Astrocyte (in vitro differentiated cells and primary cell): ENCODE measurements around the gene PPP1R1B. TPM values are rescaled to one million over a fixed set of nuclear protein-coding genes. Genes with fewer than 3 reads are reported as not detected.

ENCODE experiments used
- DNase-seq: peaks from one replicate; pipeline ENCODE4 v3.0.0-alpha.2; 2010; ENCODE audit warnings: low read depth
- FAIRE-seq: peaks from 2 replicates; lab custom pipeline; 2011; peaks lifted over from hg19 to GRCh38; lab: Jason Lieb, UNC
- H2AFZ ChIP-seq: 2 replicates; pipeline ENCODE4 v1.6.0; 2012; ENCODE audit warnings: low read depth, low read length, inconsistent platforms
- H3K27ac ChIP-seq: 2 replicates; pipeline ENCODE4 v1.5.1; 2011; ENCODE audit warnings: low read depth, low read length, inconsistent platforms
- H3K27me3 ChIP-seq: 2 replicates; pipeline ENCODE4 v1.6.0; 2011; ENCODE audit warnings: low read length, inconsistent platforms; ENCODE audit not compliant: insufficient read depth
- H3K36me3 ChIP-seq: 2 replicates; pipeline ENCODE4 v1.5.1; 2011; ENCODE audit warnings: low read length, inconsistent platforms; ENCODE audit not compliant: insufficient read depth
- H3K4me1 ChIP-seq: 2 replicates; pipeline ENCODE4 v1.5.1; 2011; ENCODE audit warnings: low read length, inconsistent platforms; ENCODE audit not compliant: insufficient read depth
- H3K4me2 ChIP-seq: 2 replicates; pipeline ENCODE4 v1.6.0; 2012; ENCODE audit warnings: low read length, inconsistent platforms
- H3K4me3 ChIP-seq: 2 replicates; pipeline ENCODE4 v1.5.1; 2011; ENCODE audit warnings: low read depth, mild to moderate bottlenecking, low read length, inconsistent platforms; ENCODE audit not compliant: insufficient read depth
- H3K79me2 ChIP-seq: 2 replicates; pipeline ENCODE4 v1.6.0; 2012; ENCODE audit warnings: mild to moderate bottlenecking, low read length, inconsistent platforms; ENCODE audit not compliant: insufficient read depth
- H3K9ac ChIP-seq: 2 replicates; pipeline ENCODE4 v1.6.0; 2012; ENCODE audit warnings: mild to moderate bottlenecking, low read length, inconsistent platforms
- H3K9me3 ChIP-seq: 2 replicates; pipeline ENCODE4 v1.5.1; 2012; ENCODE audit warnings: low read depth, mild to moderate bottlenecking, low read length, inconsistent platforms; ENCODE audit not compliant: insufficient read depth
- H4K20me1 ChIP-seq: 2 replicates; pipeline ENCODE4 v1.6.0; 2012; ENCODE audit warnings: low read length, inconsistent platforms; ENCODE audit not compliant: insufficient read depth
- H3K27ac Mint-ChIP-seq: one replicate; pipeline ENCODE4 v1.8.0; 2021; ENCODE audit warnings: mild to moderate bottlenecking, mixed read lengths; ENCODE audit not compliant: unreplicated experiment
- H3K27me3 Mint-ChIP-seq: one replicate; pipeline ENCODE4 v1.8.0; 2021; ENCODE audit warnings: low read depth, mixed read lengths; ENCODE audit not compliant: unreplicated experiment
- H3K36me3 Mint-ChIP-seq: one replicate; pipeline ENCODE4 v1.8.0; 2021; ENCODE audit warnings: low read depth, mixed read lengths; ENCODE audit not compliant: unreplicated experiment
- H3K4me1 Mint-ChIP-seq: one replicate; pipeline ENCODE4 v1.8.0; 2021; ENCODE audit warnings: low read depth, mixed read lengths; ENCODE audit not compliant: unreplicated experiment
- H3K4me3 Mint-ChIP-seq: one replicate; pipeline ENCODE4 v1.8.0; 2021; ENCODE audit warnings: mild to moderate bottlenecking, moderate library complexity, mixed read lengths; ENCODE audit not compliant: unreplicated experiment
- H3K9me3 Mint-ChIP-seq: one replicate; pipeline ENCODE4 v1.8.0; 2021; ENCODE audit warnings: mild to moderate bottlenecking, mixed read lengths; ENCODE audit not compliant: unreplicated experiment
- CTCF ChIP-seq: IDR thresholded peaks from 2 replicates; pipeline ENCODE4 v1.5.1; 2011; ENCODE audit warnings: low read depth, mild to moderate bottlenecking, inconsistent platforms, low read length, moderate library complexity; ENCODE audit not compliant: insufficient read depth
- EZH2 ChIP-seq: IDR thresholded peaks from 2 replicates; pipeline ENCODE4 v1.6.1; 2012; ENCODE audit warnings: mild to moderate bottlenecking, low read length, inconsistent platforms; ENCODE audit not compliant: insufficient read depth
- total RNA-seq: library from RNA; stranded (reverse); gene quantifications from 2 replicates; pipeline ENCODE4 v1.2.1, GENCODE V29; 2021

Gene PPP1R1B
- total RNA-seq, 1 donor from 2014 or later: 0.39 TPM

- Histone ChIP-seq H3K4me2 (peak overlapping the region; percentile 31), H3K36me3 (no peaks in the 10 kb centered on the region), H3K9me3 (no peaks in the 10 kb centered on the region), H3K27ac (no peak overlapping the region), H2AFZ (no peak overlapping the region), H4K20me1 (peaks cover 84% of the 10 kb centered on the region), H3K4me3 (no peak overlapping the region), H3K27me3 (no peaks in the 10 kb centered on the region), H3K9ac (no peak overlapping the region), H3K79me2 (peaks cover 78% of the 10 kb centered on the region), H3K4me1 (peaks cover 16% of the 10 kb centered on the region)
- DNase-seq (peak; percentile 36), FAIRE-seq (no peak)
- Mint-ChIP-seq H3K4me1 (peaks cover 43% of the 10 kb centered on the region), H3K27ac (no peak overlapping the region), H3K9me3 (no peaks in the 10 kb centered on the region), H3K36me3 (peaks cover 3% of the 10 kb centered on the region), H3K27me3 (no peaks in the 10 kb centered on the region), H3K4me3 (peak overlapping the region; percentile 55)
- TF ChIP-seq CTCF: no peak
- TF ChIP-seq EZH2: no peak
Observed at GRCh38 chr17:39643271-39643670, 16.5 kb downstream of the PPP1R1B start.

DNA sequence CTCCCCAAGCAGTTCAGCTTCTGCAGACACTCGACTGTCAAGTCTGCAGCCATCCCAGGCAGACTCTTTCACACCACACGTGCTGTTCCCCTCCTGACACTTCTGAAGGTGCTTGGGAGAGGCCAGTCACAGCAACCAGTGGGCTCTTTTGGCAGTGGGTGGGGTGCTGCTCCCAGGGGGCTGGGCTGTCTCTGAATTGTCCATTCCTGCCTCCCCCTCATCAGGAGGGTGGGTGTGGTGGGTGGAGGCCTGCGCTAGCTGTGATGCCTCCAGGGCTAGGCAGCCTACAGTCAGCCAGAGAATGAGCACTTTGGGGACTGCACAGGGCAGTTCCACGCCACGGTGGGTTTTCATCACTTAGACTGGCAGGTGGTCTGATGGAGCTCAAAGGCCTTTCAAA lies 20.5 kb downstream of the PPP1R1B start:
- DNase-seq (no peak), FAIRE-seq (no peak)
- Mint-ChIP-seq H3K36me3 (peaks cover under 1% of the 10 kb centered on the region), H3K27ac (no peak overlapping the region), H3K27me3 (no peaks in the 10 kb centered on the region), H3K4me1 (peaks cover 33% of the 10 kb centered on the region), H3K9me3 (no peaks in the 10 kb centered on the region), H3K4me3 (no peak overlapping the region)
- H3K27me3 ChIP-seq: no peaks in the 10 kb centered on the region
- H3K9me3 ChIP-seq: no peaks in the 10 kb centered on the region
- H3K4me2 ChIP-seq: no peak overlapping the region
- no peak overlapping the region for H2AFZ ChIP-seq
- peaks cover 10% of the 10 kb centered on the region for H3K4me1 ChIP-seq
- no peak overlapping the region for H3K27ac ChIP-seq
- peaks cover 74% of the 10 kb centered on the region for H4K20me1 ChIP-seq
- no peak for TF ChIP-seq EZH2
- no peak for TF ChIP-seq CTCF
- peaks cover 52% of the 10 kb centered on the region for H3K79me2 ChIP-seq
- no peaks in the 10 kb centered on the region for H3K36me3 ChIP-seq
- no peak overlapping the region for H3K4me3 ChIP-seq
- H3K9ac ChIP-seq: no peak overlapping the region

DNA sequence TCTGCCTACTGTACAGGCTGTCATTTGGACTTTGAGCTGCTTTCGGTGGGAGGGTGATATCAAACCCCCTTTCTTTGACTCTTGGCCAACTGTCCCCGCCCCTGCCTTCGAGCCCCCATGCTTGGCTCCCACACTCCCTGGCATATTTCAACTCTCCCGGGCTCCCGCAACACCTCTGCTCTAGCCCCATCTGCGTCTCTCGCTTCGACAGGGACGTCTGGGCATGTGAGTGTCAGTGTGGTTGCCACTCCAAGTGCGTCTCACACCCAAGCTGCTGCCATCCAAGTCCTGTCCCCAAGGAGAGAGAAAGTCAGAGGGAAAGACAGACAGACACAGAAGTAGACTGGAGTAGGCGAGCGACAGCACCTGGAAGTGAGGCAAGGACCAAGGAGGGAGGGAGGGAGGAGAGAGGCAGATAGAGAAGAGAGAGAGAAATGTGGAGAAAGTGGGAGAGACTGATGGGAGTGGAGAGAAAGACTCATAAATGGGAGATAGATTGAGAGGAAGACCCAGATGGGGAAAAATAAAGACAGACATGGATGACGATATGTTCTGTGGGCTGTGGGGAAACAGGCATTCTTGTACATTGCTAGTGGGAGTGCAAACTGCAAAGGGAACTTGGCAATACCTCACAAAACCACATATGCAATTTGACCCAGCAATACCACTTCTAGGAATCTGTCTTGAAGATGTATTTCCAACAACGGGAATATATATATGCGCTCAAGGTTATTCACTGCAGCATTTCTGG lies 22.0 kb downstream of the PPP1R1B start:
- Histone ChIP-seq H3K9me3 (no peaks in the 10 kb centered on the region), H3K27ac (no peak overlapping the region), H2AFZ (no peak overlapping the region), H3K9ac (no peak overlapping the region), H3K4me1 (no peaks in the 10 kb centered on the region), H3K36me3 (no peaks in the 10 kb centered on the region), H3K4me3 (no peak overlapping the region), H3K4me2 (no peak overlapping the region), H4K20me1 (peaks cover 72% of the 10 kb centered on the region), H3K27me3 (no peaks in the 10 kb centered on the region), H3K79me2 (peaks cover 36% of the 10 kb centered on the region)
- peaks cover 2% of the 10 kb centered on the region for H3K36me3 Mint-ChIP-seq
- no peaks in the 10 kb centered on the region for H3K27me3 Mint-ChIP-seq
- TF ChIP-seq CTCF (no peak), EZH2 (no peak)
- FAIRE-seq (no peak), DNase-seq (peak; percentile 76)
- H3K9me3 Mint-ChIP-seq: no peaks in the 10 kb centered on the region
- H3K27ac Mint-ChIP-seq: peak overlapping the region; percentile 66
- H3K4me1 Mint-ChIP-seq: peaks cover 31% of the 10 kb centered on the region
- H3K4me3 Mint-ChIP-seq: peak overlapping the region; percentile 17
